ENCODE results near the gene GRIN1.

GRIN1 gene

GRCh38 chr9:137138722-137139467 is at the start of gene GRIN1:
Gene GRIN1 (plus strand): TSS chr9:137139154. CDS start chr9:137139487, 333 bp downstream.
- Histone ChIP-seq H3K9ac (ENCODE audit: low read depth, low read length) (no peak within 1 kb of the TSS), H3K9me3 (ENCODE audit: control insufficient read depth, insufficient read depth, low read length) (no peaks in the 10 kb centered on the region), H3K36me3 (ENCODE audit: insufficient read depth, low read length) (no peaks in the 10 kb centered on the region), H3K4me1 (ENCODE audit: insufficient read depth, low read length) (no peaks in the 10 kb centered on the region; the same call in 1 of the 2 replicates)

- H3K9ac ChIP-seq (ENCODE audit: low read depth, low read length) = no peak overlapping the region
- H3K4me1 ChIP-seq (ENCODE audit: insufficient read depth, low read length) = peaks cover 6% of the 10 kb centered on the region; the same call in 1 of the 2 replicates
- peaks cover 7% of the 10 kb centered on the region; the same call in 1 of the 2 replicates for H3K36me3 ChIP-seq (ENCODE audit: insufficient read depth, low read length)
- no peaks in the 10 kb centered on the region for H3K9me3 ChIP-seq (ENCODE audit: control insufficient read depth, insufficient read depth, low read length)
Observed at GRCh38 chr9:137089232-137089947, 49.6 kb upstream of the GRIN1 start.

GRCh38 chr9:137095664-137096517 is 43.1 kb upstream of the GRIN1 start:
- Histone ChIP-seq H3K4me1 (ENCODE audit: insufficient read depth, low read length) (no peaks in the 10 kb centered on the region), H3K9ac (ENCODE audit: low read depth, low read length) (no peak overlapping the region), H3K36me3 (ENCODE audit: insufficient read depth, low read length) (peaks cover 2% of the 10 kb centered on the region; the same call in 1 of the 2 replicates), H3K9me3 (ENCODE audit: control insufficient read depth, insufficient read depth, low read length) (no peaks in the 10 kb centered on the region)

GRCh38 chr9:137096785-137097546 is 42.0 kb upstream of the GRIN1 start:
- Histone ChIP-seq H3K9ac (ENCODE audit: low read depth, low read length) (no peak overlapping the region), H3K4me1 (ENCODE audit: insufficient read depth, low read length) (no peaks in the 10 kb centered on the region), H3K36me3 (ENCODE audit: insufficient read depth, low read length) (peaks cover 2% of the 10 kb centered on the region; the same call in 1 of the 2 replicates), H3K9me3 (ENCODE audit: control insufficient read depth, insufficient read depth, low read length) (no peaks in the 10 kb centered on the region)

- 0 out of 2 replicates have a peak, but pooled peaks cover 2% of the 10 kb centered on the region for H3K9me3 ChIP-seq (ENCODE audit: control insufficient read depth, insufficient read depth, low read length)
- H3K36me3 ChIP-seq (ENCODE audit: insufficient read depth, low read length) = peaks cover 12% of the 10 kb centered on the region
- no peak overlapping the region for H3K9ac ChIP-seq (ENCODE audit: low read depth, low read length)
- no peaks in the 10 kb centered on the region for H3K4me1 ChIP-seq (ENCODE audit: insufficient read depth, low read length)
Observed at GRCh38 chr9:137097761-137098462, 41.0 kb upstream of the GRIN1 start.

- peaks cover 20% of the 10 kb centered on the region for H3K36me3 ChIP-seq (ENCODE audit: insufficient read depth, low read length)
- H3K9ac ChIP-seq (ENCODE audit: low read depth, low read length) = no peak overlapping the region
- H3K9me3 ChIP-seq (ENCODE audit: control insufficient read depth, insufficient read depth, low read length) = peaks cover 6% of the 10 kb centered on the region; the same call in 1 of the 2 replicates
- no peaks in the 10 kb centered on the region for H3K4me1 ChIP-seq (ENCODE audit: insufficient read depth, low read length)
Observed at GRCh38 chr9:137099231-137099630, 39.7 kb upstream of the GRIN1 start.

- Histone ChIP-seq H3K4me1 (ENCODE audit: insufficient read depth, low read length) (no peaks in the 10 kb centered on the region), H3K36me3 (ENCODE audit: insufficient read depth, low read length) (peaks cover 20% of the 10 kb centered on the region), H3K9me3 (ENCODE audit: control insufficient read depth, insufficient read depth, low read length) (peaks cover 6% of the 10 kb centered on the region; the same call in 1 of the 2 replicates), H3K9ac (ENCODE audit: low read depth, low read length) (no peak overlapping the region)
Observed at GRCh38 chr9:137103206-137103999, 35.6 kb upstream of the GRIN1 start.

- peaks cover 6% of the 10 kb centered on the region; the same call in 1 of the 2 replicates for H3K9me3 ChIP-seq (ENCODE audit: control insufficient read depth, insufficient read depth, low read length)
- no peak overlapping the region for H3K9ac ChIP-seq (ENCODE audit: low read depth, low read length)
- H3K36me3 ChIP-seq (ENCODE audit: insufficient read depth, low read length) = peaks cover 20% of the 10 kb centered on the region
- no peaks in the 10 kb centered on the region for H3K4me1 ChIP-seq (ENCODE audit: insufficient read depth, low read length)
Observed at GRCh38 chr9:137105814-137106661, 32.9 kb upstream of the GRIN1 start.

- Histone ChIP-seq H3K36me3 (ENCODE audit: insufficient read depth, low read length) (peaks cover 20% of the 10 kb centered on the region), H3K4me1 (ENCODE audit: insufficient read depth, low read length) (no peaks in the 10 kb centered on the region), H3K9me3 (ENCODE audit: control insufficient read depth, insufficient read depth, low read length) (peaks cover 6% of the 10 kb centered on the region; the same call in 1 of the 2 replicates), H3K9ac (ENCODE audit: low read depth, low read length) (no peak overlapping the region)
Observed at GRCh38 chr9:137106662-137107250, 32.2 kb upstream of the GRIN1 start.

GRCh38 chr9:137107312-137107921 is 31.5 kb upstream of the GRIN1 start:
- peaks cover 13% of the 10 kb centered on the region; the same call in 1 of the 2 replicates for H3K36me3 ChIP-seq (ENCODE audit: insufficient read depth, low read length)

GRCh38 chr9:137107982-137108381 is 31.0 kb upstream of the GRIN1 start:
- H3K9me3 ChIP-seq (ENCODE audit: control insufficient read depth, insufficient read depth, low read length) = peaks cover 4% of the 10 kb centered on the region; the same call in 1 of the 2 replicates
- no peaks in the 10 kb centered on the region for H3K4me1 ChIP-seq (ENCODE audit: insufficient read depth, low read length)
- peaks cover 8% of the 10 kb centered on the region; the same call in 1 of the 2 replicates for H3K36me3 ChIP-seq (ENCODE audit: insufficient read depth, low read length)
- no peak overlapping the region for H3K9ac ChIP-seq (ENCODE audit: low read depth, low read length)

More at GRCh38 chr9:137107312-137107921, 31.5 kb upstream of the GRIN1 start:
- no peak overlapping the region for H3K9ac ChIP-seq (ENCODE audit: low read depth, low read length)
- peaks cover 6% of the 10 kb centered on the region; the same call in 1 of the 2 replicates for H3K9me3 ChIP-seq (ENCODE audit: control insufficient read depth, insufficient read depth, low read length)
- H3K4me1 ChIP-seq (ENCODE audit: insufficient read depth, low read length) = no peaks in the 10 kb centered on the region
